Activated CD8-positive, alpha-beta memory T cell treated with anti-CD3 and anti-CD28 coated beads, Interleukin-2, amount 50 U/mL, for 1 hour (primary cell): ENCODE measurements around the gene FAM200C.
"Not testable (repeated sequence)": the region's sequence is repeated elsewhere in the genome, so short reads cannot be mapped to it uniquely, and the experiment has no call there.

Experiments
- DNase-seq: peaks from one replicate; pipeline ENCODE4 v3.0.0-alpha.2; 2020; ENCODE audit errors: extremely low read depth

Gene FAM200C

DNA sequence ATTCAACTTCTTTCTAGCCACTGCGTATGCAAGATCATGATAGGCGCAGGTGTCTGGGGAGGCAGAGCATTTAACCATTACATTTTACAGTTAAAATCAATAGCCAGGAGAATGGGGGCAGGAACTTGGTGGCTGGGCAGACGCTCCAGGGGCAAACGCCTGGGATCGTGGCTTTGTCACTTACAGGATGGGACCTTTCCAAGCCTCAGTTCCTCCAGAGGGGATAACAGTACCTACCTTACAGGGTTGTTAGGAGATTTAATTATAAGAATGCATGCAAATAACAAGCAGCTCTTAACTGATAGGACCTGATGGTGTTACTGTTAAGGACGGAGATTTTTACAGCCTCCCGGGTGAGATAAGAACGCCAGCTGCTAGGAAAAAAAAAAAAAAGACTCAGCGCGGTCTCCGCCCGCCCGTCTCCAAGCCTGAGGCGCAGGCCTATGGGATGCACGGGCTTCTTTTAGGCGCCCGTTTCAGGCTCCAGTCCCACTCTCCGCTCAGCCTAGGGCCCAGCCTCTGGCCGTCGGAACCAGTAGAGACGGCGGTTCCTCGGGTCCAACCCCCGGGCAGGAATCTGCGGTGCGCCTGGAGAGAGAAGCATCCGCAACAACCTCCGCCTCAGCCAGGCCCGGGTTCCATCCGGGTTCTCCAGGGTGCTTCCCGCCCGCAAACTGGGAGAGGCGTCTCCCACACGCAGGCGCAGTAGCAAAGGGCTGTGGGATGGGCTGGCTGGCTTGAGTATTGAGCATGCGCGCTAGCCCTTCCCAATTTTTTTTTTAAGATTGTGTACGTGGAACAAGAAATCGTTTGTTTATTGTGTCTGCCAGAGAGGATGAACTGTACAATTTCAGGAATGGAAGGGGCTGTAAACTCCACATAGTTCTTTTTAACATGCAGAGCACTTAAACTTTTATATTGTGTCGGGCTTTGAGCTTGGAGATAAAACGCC, at the start of gene FAM200C:
FAM200C (minus strand) TSS at position 653 of the 952 bp plus-strand sequence. CDS start 4,564 bp downstream, outside the sequence.
- peak; percentile 24 for DNase-seq

DNA sequence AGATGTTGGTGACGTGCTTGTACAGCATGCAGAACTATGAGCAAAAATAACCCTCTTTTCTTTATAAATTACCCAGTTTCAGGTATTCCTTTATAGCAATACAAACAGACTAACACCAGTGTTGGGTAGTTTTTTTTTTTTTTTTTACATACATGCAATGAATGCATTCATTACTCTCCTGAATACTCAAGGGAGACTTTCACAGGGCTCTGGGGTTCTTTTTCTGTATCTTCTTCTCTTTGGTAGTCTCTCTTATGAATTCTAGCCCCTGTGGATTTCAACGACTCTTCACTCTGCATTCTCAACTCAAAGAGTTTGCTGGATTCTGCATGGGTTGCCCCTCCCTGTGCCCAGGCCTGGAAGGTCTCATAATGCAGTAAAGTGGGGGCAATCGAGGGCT, 49.6 kb upstream of the FAM200C start:
- DNase-seq: no peak

DNA sequence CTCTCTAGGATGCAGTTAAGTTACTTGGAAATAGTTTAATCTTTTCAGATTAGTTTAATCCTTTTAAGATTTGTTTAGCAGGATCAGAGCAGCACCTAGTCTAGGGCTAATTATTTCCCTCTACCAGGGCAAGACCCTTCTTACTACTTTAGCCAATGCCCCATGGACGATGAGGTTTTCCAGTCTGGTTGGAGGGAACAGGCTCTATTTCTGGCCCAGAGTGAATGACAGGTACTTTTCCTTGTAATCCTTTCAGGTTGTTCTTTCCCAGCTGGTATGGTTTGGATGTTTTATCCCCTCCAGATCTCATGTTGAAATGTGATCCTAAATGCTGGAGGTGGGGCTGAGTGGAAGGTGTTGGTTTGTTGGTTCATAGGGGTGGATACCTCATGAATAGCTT, 49.0 kb upstream of the FAM200C start:
- DNase-seq: no peak

DNA sequence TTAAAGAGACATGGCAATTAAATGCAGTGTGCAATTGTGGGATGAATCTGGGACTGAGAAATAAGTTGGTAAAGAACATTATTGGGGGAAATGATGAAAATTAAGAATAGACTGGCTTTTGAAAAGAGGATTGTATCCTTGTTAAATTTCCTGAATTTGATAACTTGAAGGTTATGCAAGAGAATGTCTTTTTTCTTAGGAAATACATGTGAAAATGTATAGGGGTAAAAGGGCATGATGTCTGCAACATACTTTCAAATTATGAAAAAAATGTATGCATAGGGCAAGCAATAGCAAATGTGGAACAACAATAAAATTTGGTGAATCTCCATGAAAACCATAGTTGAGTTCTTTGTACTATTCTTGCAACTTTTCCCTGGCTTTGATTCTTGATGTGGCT, 45.9 kb upstream of the FAM200C start:
- DNase-seq: no peak

DNA sequence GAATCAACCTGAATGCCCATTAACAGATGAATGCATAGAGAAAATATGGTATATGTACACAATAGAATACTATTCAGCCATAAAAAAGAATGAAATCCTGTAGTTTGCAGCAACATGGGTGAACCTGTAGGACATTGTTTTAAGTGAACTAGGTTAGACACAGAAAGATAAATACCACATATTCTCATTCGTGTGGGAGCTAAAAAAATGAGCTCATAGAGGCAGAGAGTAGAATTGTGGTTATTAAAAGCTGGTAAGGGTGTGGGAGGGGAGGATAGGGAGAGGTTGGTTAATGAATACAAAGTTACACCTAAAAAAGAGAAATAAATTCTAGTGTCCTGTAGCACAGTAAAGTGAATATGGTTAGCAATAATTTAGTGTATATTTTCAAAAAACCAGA, 45.3 kb upstream of the FAM200C start:
- no peak for DNase-seq

DNA sequence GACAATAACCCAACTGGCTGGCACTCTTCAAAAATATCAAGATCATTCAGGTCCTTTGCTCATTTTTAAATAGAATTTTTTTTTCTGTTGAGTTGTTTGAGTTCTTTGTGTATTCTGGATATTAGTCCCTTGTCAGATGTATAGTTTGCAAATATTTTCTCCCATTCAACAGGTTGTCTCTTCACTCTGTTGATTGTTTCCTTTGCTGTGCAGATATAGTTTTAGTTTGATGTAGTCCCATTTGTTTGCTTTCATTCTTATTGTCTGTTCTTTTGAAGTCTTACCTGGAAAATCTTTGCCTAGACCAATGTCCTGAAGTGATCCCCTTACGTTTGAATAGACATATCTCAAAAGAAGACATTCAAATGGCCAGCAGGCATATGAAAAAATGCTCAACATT, 44.6 kb upstream of the FAM200C start:
- DNase-seq: no peak

DNA sequence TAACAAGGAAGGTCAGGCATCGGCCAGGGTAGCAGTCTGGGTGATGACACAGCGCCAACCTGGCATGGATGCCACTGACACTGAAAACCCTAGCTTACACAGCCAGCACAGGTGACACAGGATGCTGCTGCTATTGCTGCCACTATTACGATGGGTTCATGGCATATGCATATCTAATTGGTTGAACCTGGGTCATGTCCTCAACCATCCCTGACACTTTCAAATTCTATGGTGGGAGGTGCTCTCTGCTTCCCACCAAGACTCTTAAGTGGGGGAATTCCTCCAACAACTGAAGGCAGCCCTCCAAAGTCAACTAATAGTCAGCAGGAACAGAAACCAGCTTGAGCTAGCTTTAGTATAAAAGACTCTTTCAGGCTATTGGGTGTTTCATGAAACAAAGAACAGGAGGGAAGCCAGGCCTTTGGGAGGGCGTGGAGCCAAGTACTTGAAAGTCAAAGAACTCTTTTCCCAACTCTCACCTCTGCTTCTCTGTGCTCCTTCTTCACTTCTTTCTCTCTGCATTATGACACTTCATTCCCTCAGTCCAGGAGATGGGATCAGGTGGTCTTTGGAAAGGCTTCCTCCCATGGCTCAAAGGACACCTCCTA, 43.1 kb upstream of the FAM200C start:
- no peak for DNase-seq

DNA sequence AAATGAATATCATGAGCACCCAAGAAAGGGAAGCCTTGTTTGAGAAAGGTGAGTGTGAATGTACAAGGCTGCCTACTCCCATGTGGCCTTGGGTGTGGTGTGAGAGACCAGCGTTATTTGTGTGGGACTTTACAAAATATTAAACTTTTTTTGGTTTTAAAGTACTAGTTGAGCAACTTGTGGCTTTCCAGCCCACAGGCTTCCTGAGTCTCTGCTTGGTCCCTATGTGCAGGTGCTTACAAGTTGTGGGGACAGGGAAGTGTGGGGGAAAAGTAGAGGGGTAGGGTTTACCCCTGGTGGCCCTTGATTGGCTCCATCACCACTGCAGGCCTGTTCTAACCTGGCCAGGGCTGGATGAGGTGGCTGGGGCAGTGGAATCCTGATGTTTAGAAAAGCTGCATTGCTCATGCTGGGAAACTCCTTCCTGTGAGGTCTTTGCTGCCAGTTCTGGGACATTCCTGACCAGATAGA, 41.5 kb upstream of the FAM200C start:
- no peak for DNase-seq

DNA sequence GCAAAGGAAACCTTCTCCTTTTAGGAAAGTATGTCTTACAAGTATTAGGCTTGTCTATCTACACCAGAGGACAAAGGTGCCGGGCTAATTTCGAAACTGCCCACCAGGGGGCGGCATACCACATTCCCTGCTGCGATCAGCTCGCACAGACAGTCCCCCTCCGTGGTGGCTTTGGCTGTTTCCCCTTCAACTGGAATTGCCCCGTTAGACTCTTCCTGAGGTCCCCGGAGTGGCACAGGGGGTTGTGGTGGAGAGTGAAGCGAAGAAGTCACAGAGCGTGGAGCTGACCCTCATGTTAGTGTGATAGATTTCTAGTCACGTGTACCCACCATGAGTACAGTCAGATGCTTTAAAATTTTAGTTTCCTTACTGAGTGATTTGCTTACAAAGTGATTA, 39.3 kb upstream of the FAM200C start:
- no peak for DNase-seq

DNA sequence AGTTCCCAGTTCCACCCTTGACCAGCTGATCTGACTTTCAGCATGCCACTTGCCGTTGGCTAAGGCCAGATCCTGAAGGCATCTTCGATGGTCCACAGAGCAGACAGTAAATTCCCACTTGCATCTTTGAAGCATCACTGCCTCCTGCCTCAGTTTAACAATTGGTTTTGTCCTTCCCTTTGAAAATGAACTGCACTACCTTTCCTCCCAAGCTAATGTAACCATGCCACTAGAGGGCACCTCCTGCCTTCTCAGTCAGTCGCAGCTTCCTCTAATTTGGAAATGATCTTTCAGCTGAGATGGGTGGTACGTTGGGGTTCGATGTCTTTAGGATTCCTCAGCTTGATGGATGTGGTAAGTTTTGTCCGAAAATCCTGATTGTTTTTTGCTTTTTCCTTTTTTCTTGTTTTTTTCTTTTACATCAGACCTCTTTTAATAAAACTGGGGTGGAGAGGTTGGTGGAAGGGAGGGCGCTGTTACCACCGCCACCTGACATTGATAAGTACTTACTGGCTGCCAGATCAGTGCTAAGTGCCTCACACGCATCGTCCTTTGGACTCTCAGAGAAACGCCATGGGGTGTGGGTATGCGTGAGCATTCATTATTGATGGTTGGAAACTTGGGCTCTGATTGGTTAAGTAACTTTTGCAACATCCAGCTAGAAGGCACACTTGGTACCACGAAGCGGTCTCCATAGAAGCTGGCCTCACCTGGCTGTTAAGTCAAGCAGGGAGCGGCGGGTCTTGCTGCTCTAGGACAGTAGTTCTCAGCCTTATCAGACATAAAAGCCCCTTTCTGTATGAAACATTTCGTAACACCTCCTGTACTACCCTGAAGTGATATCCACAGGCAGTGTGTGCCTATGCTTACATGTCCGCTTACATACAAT, 38.7 kb upstream of the FAM200C start:
- DNase-seq: no peak

DNA sequence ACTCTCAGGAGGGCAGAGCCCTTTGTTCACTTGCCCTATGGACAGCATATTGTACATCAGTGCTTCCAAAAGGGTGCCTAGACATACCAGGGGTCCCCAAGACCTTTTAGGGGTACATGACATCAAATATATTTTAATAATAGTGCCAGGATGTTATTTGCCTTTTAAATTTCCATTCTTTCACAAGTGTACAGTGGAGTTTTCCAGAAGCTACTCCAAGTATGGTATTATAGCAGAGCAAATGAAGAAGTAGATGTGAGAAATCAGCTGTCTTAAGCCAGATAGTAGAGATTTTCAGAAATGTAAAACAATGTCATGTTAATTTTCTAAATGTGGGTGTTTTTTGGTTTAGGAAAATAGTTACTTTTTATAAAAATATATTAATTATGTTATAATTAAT, 37.4 kb upstream of the FAM200C start:
- DNase-seq: no peak

DNA sequence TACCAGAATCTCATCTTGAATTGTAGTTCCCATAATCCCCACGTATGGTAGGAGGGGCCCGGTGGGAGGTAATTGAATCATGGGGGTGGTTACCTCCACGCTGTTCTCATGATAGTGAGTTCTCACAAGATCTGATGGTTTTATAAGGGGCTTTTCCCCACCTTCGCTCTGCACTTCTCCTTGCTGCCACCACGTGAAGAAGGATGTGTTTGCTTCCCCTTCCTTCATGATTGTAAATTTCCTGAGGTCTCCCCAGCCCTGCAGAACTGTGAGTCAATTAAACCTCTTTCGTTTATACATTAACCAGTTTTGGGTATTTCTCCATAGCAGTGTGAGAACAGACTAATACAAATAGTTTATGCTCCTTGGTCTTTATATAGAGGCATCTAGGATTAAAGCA, 36.8 kb upstream of the FAM200C start:
- DNase-seq: not testable (repeated sequence)

DNA sequence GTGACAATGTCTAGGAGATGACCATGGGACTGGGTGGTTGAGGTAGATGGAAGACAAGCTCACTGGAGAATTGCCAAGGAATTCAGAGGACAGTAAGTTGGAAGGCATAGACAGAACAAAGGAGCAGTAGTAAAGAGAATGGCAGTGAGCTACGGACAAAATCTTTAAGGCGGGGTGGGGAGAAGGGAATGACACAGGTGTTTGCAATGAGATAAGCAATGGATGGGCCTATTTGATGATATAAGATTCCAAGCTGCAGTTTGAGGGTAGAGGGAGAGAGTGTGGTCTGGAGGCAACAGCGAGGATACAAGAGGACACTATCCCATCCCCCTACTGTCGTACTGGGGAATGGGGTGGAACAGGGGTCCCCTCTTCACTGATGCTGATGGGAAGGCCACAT, 36.2 kb upstream of the FAM200C start:
- no peak for DNase-seq

DNA sequence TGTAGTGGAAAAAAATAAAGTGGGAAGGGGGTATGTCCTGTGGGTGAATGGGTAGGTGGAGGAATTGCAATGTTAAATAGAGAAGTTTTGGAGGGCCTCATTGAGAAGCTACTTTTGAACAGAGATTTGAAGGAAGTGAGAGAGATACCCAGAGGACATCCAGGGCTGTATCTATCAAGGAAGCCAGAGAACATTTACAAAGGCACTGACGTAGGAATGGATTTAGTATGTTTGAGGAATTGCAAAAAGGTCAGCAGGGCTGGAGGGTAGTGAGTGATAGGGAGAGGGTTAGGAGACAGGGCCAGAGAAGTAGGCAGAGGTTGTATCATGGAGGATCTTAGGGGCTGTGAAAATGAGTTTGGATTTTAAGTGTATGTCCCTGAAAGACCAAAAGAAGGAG, 35.7 kb upstream of the FAM200C start:
- no peak for DNase-seq

DNA sequence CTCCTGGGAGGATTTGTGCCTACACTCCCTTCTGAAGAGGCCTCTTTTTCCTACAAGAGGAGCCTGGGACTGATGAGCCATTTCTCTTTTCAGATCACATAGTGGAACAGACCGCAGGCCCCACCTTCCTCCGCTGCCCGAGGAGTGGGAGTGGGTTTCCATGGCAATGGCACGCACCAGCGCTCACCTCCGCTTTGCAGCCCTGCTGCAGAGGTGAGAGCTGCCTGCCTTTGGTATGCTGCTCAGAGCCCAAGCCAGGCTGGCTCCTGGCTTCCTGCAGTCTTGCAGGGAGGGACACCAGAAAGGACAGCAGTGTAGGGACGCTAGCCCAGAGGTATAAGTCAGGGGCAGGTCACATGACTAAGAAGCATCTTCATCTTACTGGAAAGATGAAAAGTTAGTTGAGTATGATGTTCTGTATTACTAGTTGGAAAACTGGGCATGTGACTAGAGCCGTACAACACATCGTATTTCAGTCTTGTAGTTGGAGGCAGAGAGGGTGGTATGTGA, 34.2 kb upstream of the FAM200C start:
- DNase-seq: no peak

DNA sequence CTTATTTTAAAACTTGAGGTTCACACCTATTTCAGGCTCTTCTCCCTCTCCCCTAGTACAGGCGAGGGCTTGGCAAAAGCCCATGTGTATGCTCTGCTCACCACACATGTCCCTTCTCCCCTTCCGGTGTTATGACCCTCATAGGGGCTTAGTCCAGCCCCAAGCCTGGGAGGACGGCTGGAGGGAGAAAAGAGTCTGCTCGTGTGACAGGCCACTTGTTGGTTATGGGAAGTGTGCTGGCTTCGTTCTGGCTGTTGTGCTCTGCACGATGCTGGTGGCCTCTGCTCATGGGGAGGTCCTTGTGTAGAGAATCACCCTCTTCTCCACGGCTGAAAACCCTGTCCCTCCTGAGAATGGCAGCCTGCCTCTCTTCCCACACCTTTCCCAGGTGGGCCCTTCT, 32.9 kb upstream of the FAM200C start:
- no peak for DNase-seq

DNA sequence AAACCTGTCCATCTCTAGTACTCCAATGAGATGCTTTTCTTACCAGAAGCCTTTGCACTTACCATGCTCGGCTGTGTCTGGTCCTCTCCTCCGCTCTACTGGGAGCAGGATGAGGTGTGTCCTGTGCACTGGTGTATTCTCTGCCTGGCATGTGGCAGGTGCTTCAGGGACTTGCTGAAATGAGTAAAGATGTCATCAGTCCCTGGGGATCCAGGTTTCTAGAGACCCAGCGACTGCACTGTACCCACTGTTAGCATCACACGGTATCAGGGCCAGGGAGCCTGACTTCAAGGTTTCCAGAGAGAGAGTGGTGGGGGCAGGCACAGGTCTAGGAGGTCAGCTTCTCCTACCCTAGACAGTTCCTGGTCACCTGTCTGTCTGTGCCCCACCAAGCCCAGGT, 32.3 kb upstream of the FAM200C start:
- no peak for DNase-seq

DNA sequence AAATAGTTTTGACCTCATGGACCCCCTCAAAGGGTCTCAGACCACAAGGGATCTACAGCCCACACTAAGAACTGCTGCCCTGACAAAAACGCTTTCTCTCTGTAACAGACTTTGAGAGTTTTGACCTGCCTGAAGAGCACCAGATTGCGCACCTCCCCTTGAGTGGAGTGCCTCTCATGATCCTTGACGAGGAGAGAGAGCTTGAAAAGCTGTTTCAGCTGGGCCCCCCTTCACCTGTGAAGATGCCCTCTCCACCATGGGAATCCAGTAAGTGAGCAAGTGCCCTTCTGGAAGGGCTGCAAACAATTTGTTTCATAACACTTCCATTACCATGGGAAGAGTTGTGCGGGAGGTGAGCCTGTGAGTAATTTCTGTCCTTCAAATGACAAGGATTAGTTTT, 27.8 kb upstream of the FAM200C start:
- no peak for DNase-seq

DNA sequence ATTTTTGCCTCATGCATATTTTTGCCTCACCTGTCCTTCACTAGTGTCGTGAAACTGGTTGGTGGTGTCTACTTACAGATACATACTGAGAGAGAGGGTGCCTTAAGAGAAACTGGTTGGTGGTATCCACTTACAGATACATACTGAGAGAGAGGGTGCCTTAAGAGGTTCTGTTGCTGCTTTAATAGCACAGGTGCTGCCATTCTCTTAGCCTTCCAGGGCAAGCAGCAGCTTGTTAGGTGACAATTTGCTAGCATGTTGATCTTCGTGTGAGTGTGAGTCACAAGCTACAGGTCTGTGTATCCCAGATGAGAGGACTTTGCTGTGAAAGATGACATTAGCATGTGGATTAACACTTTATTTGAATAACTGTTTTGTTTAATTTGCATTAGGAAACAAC, 23.2 kb upstream of the FAM200C start:
- DNase-seq: no peak

DNA sequence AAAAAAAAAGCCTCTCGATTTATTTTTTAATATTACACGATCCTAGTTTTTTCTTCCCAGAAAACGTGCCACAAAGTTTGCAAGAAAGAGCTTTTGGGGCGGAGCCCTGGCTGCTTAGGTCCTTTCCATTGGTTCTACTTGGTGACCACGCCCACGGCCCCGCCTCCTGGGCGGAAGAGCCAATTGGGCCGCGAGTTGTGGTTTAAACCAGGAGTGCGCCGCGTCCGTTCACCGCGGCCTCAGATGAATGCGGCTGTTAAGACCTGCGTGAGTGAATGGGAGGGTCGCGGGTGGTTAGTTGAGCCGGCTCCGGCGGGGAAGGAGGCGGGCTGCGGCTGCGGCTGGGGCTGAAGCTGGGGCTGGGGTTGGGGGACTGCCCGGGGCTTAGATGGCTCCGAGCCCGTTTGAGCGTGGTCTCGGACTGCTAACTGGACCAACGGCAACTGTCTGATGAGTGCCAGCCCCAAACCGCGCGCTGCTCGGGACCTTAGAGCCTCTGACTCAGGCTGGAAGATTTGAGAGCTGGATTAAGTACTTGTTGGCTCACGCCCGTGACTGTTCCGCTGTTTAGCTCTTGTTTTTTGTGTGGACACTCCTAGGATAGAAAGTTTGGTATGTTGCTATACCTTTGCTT, 21.9 kb upstream of the FAM200C start, which contains the start of gene PTTG1:
PTTG1 (plus strand) TSS at position 231 of the 634 bp plus-strand sequence. CDS start 458 bp downstream, outside the sequence.
- peak; percentile 66 for DNase-seq

DNA sequence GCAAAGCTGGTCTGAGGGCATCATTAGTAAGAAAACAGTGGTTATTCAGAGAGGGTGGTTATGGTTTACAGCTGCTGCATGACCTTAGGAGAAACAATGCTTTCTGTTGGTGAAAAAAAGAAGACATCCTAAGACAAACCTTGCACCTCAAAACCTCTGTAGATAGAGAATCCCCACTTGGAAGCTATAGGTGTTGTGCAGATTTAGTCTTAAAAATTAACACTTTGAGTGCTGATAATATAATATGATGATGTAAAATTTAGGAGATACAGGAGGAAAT, 20.4 kb upstream of the FAM200C start:
- DNase-seq: no peak
